GM12875 (cell line): ENCODE results near the gene MTHFSD.
"Not testable (repeated sequence)": the region's sequence is repeated elsewhere in the genome, so short reads cannot be mapped to it uniquely, and the experiment has no call there.

Experiments
- H3K4me3 ChIP-seq: one replicate; pipeline ENCODE4 v1.5.1; 2011; ENCODE audit warnings: low read depth, low read length, control low read depth
- CTCF ChIP-seq: IDR thresholded peaks from 2 replicates; pipeline ENCODE4 v1.5.1; 2011; ENCODE audit warnings: low read depth, mild to moderate bottlenecking, control low read depth, inconsistent platforms, low read length, moderate library complexity, borderline replicate concordance; ENCODE audit not compliant: insufficient read depth

Gene MTHFSD

DNA sequence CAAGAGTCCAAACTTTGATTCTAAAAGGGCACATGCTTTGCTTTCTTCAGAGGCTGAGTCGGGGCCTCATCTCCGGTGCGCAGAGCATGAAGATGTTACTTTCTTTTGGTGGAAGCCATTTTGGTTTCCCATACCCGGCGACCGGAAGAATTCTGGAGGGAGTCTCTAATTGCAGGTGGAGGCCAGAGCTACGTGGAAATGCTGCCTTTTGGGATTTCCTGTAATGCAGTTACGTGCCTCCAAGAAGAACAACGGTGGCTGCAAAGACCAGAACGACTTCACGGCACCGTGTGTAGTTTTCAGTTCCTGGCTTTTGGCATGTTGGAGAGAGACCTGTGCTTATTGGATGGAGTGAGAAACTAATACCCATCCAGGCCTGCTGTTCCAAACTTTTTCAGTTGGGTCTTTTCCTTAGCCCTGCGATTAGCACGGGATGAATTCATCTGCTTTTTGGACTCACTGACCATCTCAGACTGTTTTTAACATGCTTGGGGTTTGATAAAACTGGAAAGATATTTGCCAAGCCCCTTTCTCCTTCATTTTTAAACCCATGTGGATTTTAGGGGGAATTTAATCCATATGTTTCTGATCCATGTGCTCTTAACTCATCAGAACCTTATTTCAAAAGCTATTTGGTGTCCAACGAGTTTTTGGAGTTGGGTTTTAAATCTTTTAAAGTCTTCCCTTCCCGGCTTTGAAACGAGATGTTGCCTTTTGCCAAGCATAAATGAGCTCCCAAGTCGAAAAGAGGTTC, 42.3 kb upstream of the MTHFSD start:
- H3K4me3 ChIP-seq: no peak overlapping the region
- TF ChIP-seq CTCF: no peak

DNA sequence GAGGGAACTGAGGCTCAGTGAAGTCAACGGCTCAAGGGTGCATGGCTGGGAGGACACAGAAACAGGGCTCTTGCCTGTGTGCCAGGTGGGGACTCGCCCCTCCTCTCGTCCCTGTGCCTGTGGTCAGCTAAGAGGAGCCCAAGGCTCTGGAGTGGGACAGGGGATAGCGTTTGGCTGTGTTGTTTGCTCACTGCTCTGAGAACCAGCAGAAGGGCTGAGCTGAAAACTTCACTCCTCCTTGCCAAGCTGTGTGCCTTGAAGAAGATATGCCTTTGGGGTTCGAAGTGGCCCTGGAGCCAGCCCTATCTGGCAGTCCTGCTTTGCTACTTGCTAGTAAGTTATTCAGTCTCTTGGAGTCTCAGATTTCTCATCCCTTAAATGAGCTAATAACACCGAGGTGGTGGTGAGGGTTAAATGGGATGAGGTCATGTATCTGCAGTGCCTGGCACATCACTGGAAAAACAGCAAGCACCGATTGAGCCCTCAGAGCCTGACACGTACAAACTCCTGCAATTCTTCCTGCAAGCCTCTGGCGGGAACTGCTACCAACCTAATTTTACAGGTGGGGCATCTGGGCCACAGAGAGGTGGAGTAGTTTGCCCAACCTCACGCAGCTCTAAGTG, 41.1 kb upstream of the MTHFSD start:
- H3K4me3 ChIP-seq: no peak overlapping the region
- no peak for TF ChIP-seq CTCF

- H3K4me3 ChIP-seq: no peak overlapping the region
- TF ChIP-seq CTCF: no peak
These were observed 39.7 kb upstream of the MTHFSD start for GRCh38 chr16:86594721-86595120.

GRCh38 chr16:86593913-86594620, 39.0 kb upstream of the MTHFSD start:
- no peak overlapping the region for H3K4me3 ChIP-seq
- TF ChIP-seq CTCF: no peak

DNA sequence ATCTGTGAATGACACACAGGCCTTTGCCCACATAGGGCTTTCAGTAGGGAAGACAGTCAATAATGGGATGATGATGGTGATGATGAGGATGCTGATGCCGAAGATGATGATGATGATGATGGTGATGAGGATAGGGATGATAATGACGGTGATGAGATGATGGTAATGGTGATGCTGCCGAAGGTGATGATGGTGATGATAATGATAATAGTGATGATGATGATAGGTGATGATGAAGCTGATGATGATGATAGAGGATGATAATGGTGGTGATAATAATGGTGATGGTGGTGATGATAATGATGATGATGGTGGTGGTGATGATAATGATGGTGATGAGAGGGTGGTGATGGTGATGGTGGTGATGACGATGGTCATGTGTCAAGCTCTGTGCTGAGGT, 36.2 kb upstream of the MTHFSD start:
- no peak overlapping the region for H3K4me3 ChIP-seq
- TF ChIP-seq CTCF: no peak

DNA sequence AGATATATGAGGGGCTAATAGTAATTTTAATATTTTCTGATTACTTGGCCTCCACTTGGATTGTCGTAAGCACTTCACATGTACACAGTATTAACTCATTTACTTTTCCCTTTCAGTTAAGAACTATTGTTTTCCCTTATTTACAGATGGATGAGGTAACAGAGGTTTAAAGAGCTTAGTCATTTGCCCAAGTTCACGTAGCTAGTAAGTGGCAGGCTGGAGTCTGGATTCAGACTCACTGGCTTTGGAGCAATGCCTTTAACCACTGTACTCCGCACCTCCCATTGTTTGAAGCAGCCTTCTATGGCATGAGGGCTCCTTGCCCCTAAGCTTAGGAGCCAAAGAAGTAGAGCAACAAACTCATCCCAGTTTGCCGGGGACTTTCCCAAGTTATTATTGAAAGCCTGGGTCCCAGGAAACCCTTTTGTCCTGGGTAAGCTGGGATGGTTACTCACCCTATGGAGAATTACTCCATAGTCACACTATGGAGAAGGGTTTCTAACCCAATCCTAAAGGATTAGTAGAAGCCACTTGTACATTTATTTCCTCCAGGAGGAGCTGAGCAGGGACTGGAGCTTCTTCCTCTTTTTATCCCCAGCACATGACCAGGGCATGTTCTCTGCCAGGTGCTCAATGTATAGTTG, 35.6 kb upstream of the MTHFSD start:
- H3K4me3 ChIP-seq: no peak overlapping the region
- no peak for TF ChIP-seq CTCF

DNA sequence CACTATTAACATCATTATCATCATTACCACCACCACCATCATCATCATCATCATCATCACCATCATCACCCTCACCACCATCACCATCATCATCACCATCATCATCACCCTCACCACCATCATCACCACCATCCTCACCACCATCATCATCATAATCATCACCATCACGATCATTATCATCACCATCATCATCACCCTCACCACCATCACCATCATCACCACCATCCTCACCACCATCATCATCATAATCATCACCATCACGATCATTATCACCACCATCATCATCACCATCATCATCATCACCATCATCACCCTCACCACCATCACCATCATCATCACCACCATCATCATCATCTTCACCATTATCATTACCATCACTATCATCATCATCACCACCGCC, 32.9 kb upstream of the MTHFSD start:
- not testable (repeated sequence) for H3K4me3 ChIP-seq
